ENCODE measurements around the gene TBC1D25.

The TBC1D25 gene

DNA sequence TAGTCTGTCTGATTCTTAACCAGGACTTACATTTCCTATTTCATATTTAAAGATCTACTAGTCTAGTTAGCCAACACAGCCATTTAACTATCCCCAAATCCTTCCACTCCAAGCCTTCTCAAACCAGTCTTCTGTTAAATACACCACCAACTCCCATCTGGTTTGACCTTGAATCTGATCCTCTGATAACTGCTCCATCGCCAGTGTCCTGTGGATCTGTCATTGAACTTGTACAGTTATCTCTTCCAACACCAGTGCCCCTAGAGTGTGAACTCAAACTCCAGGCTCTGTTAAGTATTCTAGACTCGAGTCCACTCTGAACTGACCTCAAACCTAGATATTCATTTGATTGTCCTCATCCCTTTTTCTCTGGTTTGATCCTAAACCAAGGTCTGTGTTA lies 72.2 kb downstream of the TBC1D25 start:
- no peak for DNase-seq

Measured in T1000 (cell line).